Lower lobe of right lung (tissue), 2 donors: ENCODE data around the gene TSPAN9. TPM values are rescaled to one million over a fixed set of nuclear protein-coding genes. Genes with fewer than 3 reads are reported as not detected.

Experiments
- ATAC-seq, 2 donors: fragments of 200-7000 bp; cut with Tn5 transposase; one replicate each; pipeline ENCODE4 v1.9.1; 2020 to 2022; ENCODE audit warnings: mild to moderate bottlenecking in 2 of 2, moderate library complexity in 2 of 2
- DNase-seq: peaks from one replicate; pipeline ENCODE4 v3.0.0-alpha.2; 2020
- H3K27ac ChIP-seq: fragments of 200-600 bp; one replicate; pipeline ENCODE4 v1.8.0; 2022
- H3K27me3 ChIP-seq: fragments of 200-600 bp; one replicate; pipeline ENCODE4 v1.8.0; 2022; ENCODE audit warnings: low read depth
- H3K36me3 ChIP-seq: fragments of 200-600 bp; one replicate; pipeline ENCODE4 v1.8.0; 2022; ENCODE audit warnings: mild to moderate bottlenecking
- H3K4me1 ChIP-seq: fragments of 200-600 bp; one replicate; pipeline ENCODE4 v1.8.0; 2022
- H3K4me3 ChIP-seq: fragments of 200-600 bp; one replicate; pipeline ENCODE4 v1.8.0; 2022; ENCODE audit warnings: mild to moderate bottlenecking
- H3K9me3 ChIP-seq: fragments of 200-600 bp; one replicate; pipeline ENCODE4 v1.8.0; 2022
- intact Hi-C: fragments of 100-400 bp; cut with DNase I; formaldehyde crosslinking; loops from one replicate; pipeline ENCODE4 v1.11.0; 2022
- total RNA-seq: library from RNA; stranded (reverse); fragmentation: NEBNext Ultra II Directional; extraction: Animal tissue kit (Norgen Biotek cat#: 25700); gene quantifications from one replicate; pipeline ENCODE4 v1.2.1, GENCODE V29; 2021
- TF ChIP-seq, protein P1 (sequence below): fragments of 200-600 bp; IDR thresholded peaks from one replicate; pipeline ENCODE4 v1.8.0; 2022; ENCODE audit warnings: antibody characterized with exemption, mild to moderate bottlenecking
- donor health status: DM: no; HTN: yes; CAD: no; lungs with severe emphysema.

TSPAN9 gene
- total RNA-seq, 1 donor from 2014 or later: 61.1 TPM

DNA sequence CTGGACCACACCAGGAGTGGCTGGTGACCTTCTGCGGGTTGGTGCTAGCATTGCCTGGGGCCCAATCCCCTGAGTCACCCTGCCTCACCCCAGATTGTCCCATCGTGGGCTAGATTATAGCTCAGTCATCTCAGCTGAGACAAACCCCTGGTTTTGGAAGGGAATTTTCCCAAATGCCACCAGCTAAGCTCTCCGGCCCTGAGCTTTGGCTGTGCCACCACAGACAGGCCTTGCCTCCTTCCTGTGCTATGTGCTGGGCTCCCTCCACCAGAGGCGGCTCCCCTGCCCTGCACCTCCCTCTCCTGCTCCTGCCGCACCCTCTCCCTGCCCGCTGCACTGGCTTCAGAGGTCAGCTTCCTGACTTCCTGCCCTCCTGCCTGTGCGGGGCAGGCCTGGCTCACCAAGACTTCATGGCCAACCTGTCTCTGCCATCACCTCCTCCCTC, 196.3 kb downstream of the TSPAN9 start:
- no peak overlapping the region for H3K4me3 ChIP-seq
- peaks cover 13% of the 10 kb centered on the region for H3K4me1 ChIP-seq
- no peak for ATAC-seq
- H3K9me3 ChIP-seq: no peaks in the 10 kb centered on the region
- no peak for DNase-seq
- no peak overlapping the region for H3K27ac ChIP-seq
- TF ChIP-seq, protein P1, sequence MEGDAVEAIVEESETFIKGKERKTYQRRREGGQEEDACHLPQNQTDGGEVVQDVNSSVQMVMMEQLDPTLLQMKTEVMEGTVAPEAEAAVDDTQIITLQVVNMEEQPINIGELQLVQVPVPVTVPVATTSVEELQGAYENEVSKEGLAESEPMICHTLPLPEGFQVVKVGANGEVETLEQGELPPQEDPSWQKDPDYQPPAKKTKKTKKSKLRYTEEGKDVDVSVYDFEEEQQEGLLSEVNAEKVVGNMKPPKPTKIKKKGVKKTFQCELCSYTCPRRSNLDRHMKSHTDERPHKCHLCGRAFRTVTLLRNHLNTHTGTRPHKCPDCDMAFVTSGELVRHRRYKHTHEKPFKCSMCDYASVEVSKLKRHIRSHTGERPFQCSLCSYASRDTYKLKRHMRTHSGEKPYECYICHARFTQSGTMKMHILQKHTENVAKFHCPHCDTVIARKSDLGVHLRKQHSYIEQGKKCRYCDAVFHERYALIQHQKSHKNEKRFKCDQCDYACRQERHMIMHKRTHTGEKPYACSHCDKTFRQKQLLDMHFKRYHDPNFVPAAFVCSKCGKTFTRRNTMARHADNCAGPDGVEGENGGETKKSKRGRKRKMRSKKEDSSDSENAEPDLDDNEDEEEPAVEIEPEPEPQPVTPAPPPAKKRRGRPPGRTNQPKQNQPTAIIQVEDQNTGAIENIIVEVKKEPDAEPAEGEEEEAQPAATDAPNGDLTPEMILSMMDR: no peak
- no peaks in the 10 kb centered on the region for H3K27me3 ChIP-seq
- intact Hi-C loops: loop anchor here (10.0 kb wide), 1 partner anchor 129 kb away; no protein-coding TSS in a partner anchor
- H3K36me3 ChIP-seq: peaks cover 9% of the 10 kb centered on the region

DNA sequence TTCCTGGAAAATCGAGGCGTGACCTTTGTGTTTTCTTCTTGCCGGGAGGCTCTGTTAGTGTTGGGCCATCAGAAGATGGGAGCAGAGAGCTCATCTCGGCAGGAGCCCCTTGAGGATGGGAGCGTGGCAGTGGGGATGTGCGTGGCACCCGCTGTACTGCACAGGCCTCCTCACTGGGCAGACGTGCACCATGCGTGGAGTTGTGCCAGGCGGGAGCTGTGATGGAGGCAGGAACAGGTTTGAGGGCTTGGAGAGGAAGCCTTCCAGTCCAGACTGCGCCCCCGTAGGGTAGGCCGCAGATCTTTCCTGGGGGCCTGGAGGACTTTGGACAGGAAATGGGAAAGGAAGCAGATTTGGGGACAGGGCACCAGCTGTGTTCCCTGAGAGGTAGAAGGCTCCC, 197.5 kb downstream of the TSPAN9 start:
- intact Hi-C loops: loop anchor here (10.0 kb wide), 1 partner anchor 130 kb away; no protein-coding TSS in a partner anchor

DNA sequence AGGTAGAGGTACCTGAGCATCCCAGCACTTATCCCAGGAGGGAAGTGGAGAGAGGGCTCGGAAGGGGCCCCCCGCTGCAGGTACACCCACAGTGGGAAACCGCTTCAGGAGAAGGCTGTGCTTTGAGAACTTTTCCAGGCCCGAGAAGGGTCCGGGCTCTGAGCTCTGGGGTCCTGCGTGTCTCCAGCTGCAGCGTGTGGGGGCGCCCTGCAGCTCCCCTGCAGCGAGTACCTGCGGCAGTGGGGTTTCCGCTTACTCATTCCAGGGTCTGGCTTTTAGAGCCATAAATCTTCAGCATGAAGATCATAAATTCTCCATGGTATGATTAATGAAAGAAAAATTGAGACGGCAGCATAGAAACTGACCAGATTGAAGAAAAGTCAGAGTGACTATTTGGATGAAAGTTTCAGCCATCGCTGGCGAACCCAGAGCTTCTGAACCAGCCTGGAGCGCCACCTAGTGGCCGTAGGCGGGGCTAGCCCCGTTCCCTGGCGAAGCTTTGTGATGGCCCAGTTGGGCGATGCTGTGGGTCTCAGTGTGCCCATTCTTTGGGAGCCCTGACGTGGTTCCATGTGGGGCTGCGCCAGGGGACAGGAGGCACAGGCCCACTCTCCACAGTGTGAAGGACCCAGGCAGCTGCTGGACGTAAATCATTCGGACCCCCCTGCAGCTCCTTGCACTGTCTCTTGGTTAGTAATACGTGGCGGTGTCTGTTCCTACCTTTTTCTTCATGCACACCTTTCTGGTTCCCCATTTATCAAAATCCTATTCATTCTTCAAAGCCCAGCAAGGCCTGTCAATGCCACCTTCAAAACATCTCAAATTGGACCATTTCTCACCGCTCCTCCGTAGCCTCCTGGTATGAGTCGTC, 198.2 kb downstream of the TSPAN9 start:
- Histone ChIP-seq H3K4me3 (no peak overlapping the region), H3K27ac (no peak overlapping the region), H3K36me3 (peaks cover 14% of the 10 kb centered on the region), H3K27me3 (no peaks in the 10 kb centered on the region), H3K9me3 (no peaks in the 10 kb centered on the region), H3K4me1 (peaks cover 13% of the 10 kb centered on the region)
- TF ChIP-seq, protein P1: peak; percentile 99
- DNase-seq: peak; percentile 77
- intact Hi-C loops: loop anchor here (10.0 kb wide), 1 partner anchor 131 kb away; no protein-coding TSS in a partner anchor
- peak; percentile 73 to 74 for ATAC-seq

More for the DNA sequence above, 197.5 kb downstream of the TSPAN9 start:
- Histone ChIP-seq H3K4me1 (peaks cover 13% of the 10 kb centered on the region), H3K27ac (no peak overlapping the region), H3K27me3 (no peaks in the 10 kb centered on the region), H3K36me3 (peaks cover 9% of the 10 kb centered on the region), H3K9me3 (no peaks in the 10 kb centered on the region), H3K4me3 (no peak overlapping the region)
- ATAC-seq (peak in 1 of 2 donors; percentile 3), DNase-seq (no peak)
- TF ChIP-seq, protein P1: no peak

DNA sequence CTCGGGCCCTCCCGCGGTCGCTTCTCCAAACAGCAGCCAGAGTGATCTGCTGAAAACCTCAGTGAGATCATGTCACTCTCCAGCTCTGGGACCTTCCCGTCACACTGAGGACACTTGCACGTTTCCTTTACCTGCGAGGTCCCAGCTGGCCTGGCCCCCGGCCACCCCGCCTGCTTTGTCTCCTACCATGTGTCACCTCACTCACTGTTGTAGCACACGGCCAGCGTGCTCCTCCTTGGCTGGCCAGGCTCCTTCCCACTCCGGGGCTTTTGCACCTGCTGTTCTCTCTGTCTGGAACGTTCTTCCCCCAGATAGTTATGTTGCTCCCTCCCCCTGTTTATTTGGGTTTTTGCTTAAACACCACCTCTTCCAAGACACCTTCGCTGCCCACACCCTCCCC, 199.0 kb downstream of the TSPAN9 start:
- ATAC-seq (no peak), DNase-seq (no peak)
- H3K9me3 ChIP-seq: no peaks in the 10 kb centered on the region
- peaks cover 13% of the 10 kb centered on the region for H3K4me1 ChIP-seq
- H3K27me3 ChIP-seq: no peaks in the 10 kb centered on the region
- no peak overlapping the region for H3K4me3 ChIP-seq
- H3K36me3 ChIP-seq: peaks cover 18% of the 10 kb centered on the region
- intact Hi-C loops: loop anchor here (10.0 kb wide), 1 partner anchor 131 kb away; no protein-coding TSS in a partner anchor
- no peak overlapping the region for H3K27ac ChIP-seq
- TF ChIP-seq, protein P1: no peak

DNA sequence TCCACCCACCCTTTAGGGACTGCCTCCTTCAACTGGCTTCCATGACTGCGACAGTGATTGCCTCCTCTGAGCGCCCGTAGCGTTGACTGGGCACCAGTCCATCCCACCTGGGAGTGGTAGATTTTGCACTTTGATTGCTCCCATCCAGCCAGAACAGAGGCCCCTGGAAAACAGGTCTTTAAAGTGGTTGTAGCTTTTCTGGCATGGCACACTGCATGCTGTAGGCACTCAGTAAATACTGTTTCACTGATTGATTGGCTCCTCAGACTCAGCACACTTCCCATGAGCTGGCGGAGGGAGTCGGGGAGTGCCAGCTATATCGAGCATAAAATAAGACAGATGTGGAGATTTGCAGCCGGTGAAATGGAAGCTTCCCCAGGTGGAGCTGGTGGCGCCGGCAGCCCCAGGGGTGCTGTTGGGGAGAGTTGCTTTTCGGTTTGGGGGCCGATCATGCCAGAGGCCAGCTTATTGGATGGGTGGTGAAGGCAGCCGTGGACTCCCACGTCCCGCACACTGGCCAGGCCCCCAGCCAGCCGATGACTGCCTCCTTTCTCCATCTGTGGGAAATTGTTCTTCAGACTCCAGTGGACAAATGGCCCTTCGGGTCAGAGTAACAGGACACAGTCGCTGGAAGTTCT, 200.2 kb downstream of the TSPAN9 start:
- DNase-seq: no peak
- Histone ChIP-seq H3K27me3 (no peaks in the 10 kb centered on the region), H3K9me3 (no peaks in the 10 kb centered on the region), H3K4me1 (peaks cover 13% of the 10 kb centered on the region), H3K27ac (no peak overlapping the region), H3K4me3 (no peak overlapping the region), H3K36me3 (peaks cover 27% of the 10 kb centered on the region)
- no peak for ATAC-seq
- intact Hi-C loops: loop anchor here (10.0 kb wide), 1 partner anchor 133 kb away; no protein-coding TSS in a partner anchor
- TF ChIP-seq, protein P1: no peak
